Left forelimb (tissue), 1 donor: ENCODE results near the gene CEND1.

Experiments
- DNase-seq: peaks from one replicate; pipeline ENCODE4 v3.0.0-alpha.2; 2018; ENCODE audit warnings: low spot score

Gene CEND1

GRCh38 chr11:789943-790342, at the start of gene CEND1:
CEND1 (minus strand) TSS chr11:790090; CDS start chr11:788576, 1,514 bp downstream.
- no peak for DNase-seq

- DNase-seq: no peak
These were observed 49.4 kb upstream of the CEND1 start for GRCh38 chr11:839280-839623.

GRCh38 chr11:838441-839279, 48.8 kb upstream of the CEND1 start:
- no peak for DNase-seq

- no peak for DNase-seq
These were observed 48.1 kb upstream of the CEND1 start for GRCh38 chr11:837990-838307.

GRCh38 chr11:837189-837989, 47.5 kb upstream of the CEND1 start:
- no peak for DNase-seq

GRCh38 chr11:836700-837099, 46.8 kb upstream of the CEND1 start:
- no peak for DNase-seq

- DNase-seq: no peak
These were observed 46.4 kb upstream of the CEND1 start for GRCh38 chr11:836274-836673.

GRCh38 chr11:834371-835316, 44.8 kb upstream of the CEND1 start:
- DNase-seq: no peak

- no peak for DNase-seq
These were observed 44.0 kb upstream of the CEND1 start for GRCh38 chr11:833849-834311.

GRCh38 chr11:833114-833791, 43.4 kb upstream of the CEND1 start:
- DNase-seq: no peak

- DNase-seq: no peak
These were observed 42.7 kb upstream of the CEND1 start, which contains the start of gene CD151 for GRCh38 chr11:832529-833113. CD151 (plus strand) TSS chr11:832952; CDS start chr11:836070, 3,118 bp downstream.

GRCh38 chr11:831961-832528, 42.2 kb upstream of the CEND1 start:
- DNase-seq: no peak

GRCh38 chr11:831118-831864, 41.4 kb upstream of the CEND1 start:
- DNase-seq: no peak

- DNase-seq: no peak
These were observed 40.6 kb upstream of the CEND1 start for GRCh38 chr11:830295-831117.

- DNase-seq: no peak
These were observed 40.0 kb upstream of the CEND1 start for GRCh38 chr11:829847-830294.

- no peak for DNase-seq
These were observed 39.4 kb upstream of the CEND1 start for GRCh38 chr11:829176-829846.

GRCh38 chr11:828506-829175, 38.8 kb upstream of the CEND1 start:
- no peak for DNase-seq

- DNase-seq: no peak
These were observed 38.0 kb upstream of the CEND1 start, which contains the start of gene CRACR2B for GRCh38 chr11:827897-828192. CRACR2B (plus strand) TSS chr11:827919; CDS start chr11:828608, 689 bp downstream.
